WTC11 (cell line): ENCODE results near the gene AGO3.

Experiments used
- CTCF ChIP-seq: fragments of 200-600 bp; IDR thresholded peaks from 2 replicates; pipeline ENCODE4 v1.8.0; 2022; ENCODE audit warnings: antibody characterized with exemption
- E2F5 ChIP-seq: sonication (generic); formaldehyde crosslinking; IDR thresholded peaks from 2 replicates; pipeline ENCODE4 v1.8.1; 2022; ENCODE audit warnings: mild to moderate bottlenecking, moderate library complexity, missing genetic modification reagents
- GTF2I ChIP-seq: fragments of 250-450 bp; sonication (Bioruptor Pico); conservative IDR thresholded peaks from 2 replicates; pipeline ENCODE4 v1.4.0; 2021; ENCODE audit warnings: mild to moderate bottlenecking
- NFE2L1 ChIP-seq: sonication (generic); formaldehyde crosslinking; IDR thresholded peaks from 2 replicates; pipeline ENCODE4 v1.8.1; 2023; ENCODE audit warnings: missing genetic modification reagents
- ZNF138 ChIP-seq: sonication (generic); formaldehyde crosslinking; conservative IDR thresholded peaks from 2 replicates; pipeline ENCODE4 v1.8.1; 2022; ENCODE audit warnings: mild to moderate bottlenecking, moderate library complexity, missing genetic modification reagents
- ZNF281 ChIP-seq: sonication (generic); formaldehyde crosslinking; IDR thresholded peaks from 2 replicates; pipeline ENCODE4 v1.8.0; 2023; ENCODE audit warnings: mild to moderate bottlenecking, missing genetic modification reagents
- TF ChIP-seq, protein P1 (sequence below): sonication (generic); formaldehyde crosslinking; IDR thresholded peaks from 2 replicates; pipeline ENCODE4 v1.8.0; 2022; ENCODE audit warnings: missing genetic modification reagents
- TF ChIP-seq, protein P2 (sequence below): sonication (generic); formaldehyde crosslinking; IDR thresholded peaks from 2 replicates; pipeline ENCODE4 v1.8.1; 2022; ENCODE audit warnings: mild to moderate bottlenecking, missing genetic modification reagents, moderate library complexity, borderline replicate concordance
- TF ChIP-seq, protein P3 (sequence below): fragments of 250-450 bp; sonication (Bioruptor Pico); IDR thresholded peaks from 2 replicates; pipeline ENCODE4 v2.1.2; 2022; ENCODE audit warnings: mild to moderate bottlenecking, moderate library complexity

GRCh38 chr1:36055706-36056105 lies 124.8 kb downstream of the AGO3 start:
- TF ChIP-seq CTCF, result no peak
- no peak for TF ChIP-seq GTF2I (CRISPR knock-in tag)
- TF ChIP-seq, protein P1, sequence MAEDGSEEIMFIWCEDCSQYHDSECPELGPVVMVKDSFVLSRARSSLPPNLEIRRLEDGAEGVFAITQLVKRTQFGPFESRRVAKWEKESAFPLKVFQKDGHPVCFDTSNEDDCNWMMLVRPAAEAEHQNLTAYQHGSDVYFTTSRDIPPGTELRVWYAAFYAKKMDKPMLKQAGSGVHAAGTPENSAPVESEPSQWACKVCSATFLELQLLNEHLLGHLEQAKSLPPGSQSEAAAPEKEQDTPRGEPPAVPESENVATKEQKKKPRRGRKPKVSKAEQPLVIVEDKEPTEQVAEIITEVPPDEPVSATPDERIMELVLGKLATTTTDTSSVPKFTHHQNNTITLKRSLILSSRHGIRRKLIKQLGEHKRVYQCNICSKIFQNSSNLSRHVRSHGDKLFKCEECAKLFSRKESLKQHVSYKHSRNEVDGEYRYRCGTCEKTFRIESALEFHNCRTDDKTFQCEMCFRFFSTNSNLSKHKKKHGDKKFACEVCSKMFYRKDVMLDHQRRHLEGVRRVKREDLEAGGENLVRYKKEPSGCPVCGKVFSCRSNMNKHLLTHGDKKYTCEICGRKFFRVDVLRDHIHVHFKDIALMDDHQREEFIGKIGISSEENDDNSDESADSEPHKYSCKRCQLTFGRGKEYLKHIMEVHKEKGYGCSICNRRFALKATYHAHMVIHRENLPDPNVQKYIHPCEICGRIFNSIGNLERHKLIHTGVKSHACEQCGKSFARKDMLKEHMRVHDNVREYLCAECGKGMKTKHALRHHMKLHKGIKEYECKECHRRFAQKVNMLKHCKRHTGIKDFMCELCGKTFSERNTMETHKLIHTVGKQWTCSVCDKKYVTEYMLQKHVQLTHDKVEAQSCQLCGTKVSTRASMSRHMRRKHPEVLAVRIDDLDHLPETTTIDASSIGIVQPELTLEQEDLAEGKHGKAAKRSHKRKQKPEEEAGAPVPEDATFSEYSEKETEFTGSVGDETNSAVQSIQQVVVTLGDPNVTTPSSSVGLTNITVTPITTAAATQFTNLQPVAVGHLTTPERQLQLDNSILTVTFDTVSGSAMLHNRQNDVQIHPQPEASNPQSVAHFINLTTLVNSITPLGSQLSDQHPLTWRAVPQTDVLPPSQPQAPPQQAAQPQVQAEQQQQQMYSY, result no peak
- TF ChIP-seq ZNF138 (CRISPR knock-in tag), result no peak
- TF ChIP-seq, protein P2, sequence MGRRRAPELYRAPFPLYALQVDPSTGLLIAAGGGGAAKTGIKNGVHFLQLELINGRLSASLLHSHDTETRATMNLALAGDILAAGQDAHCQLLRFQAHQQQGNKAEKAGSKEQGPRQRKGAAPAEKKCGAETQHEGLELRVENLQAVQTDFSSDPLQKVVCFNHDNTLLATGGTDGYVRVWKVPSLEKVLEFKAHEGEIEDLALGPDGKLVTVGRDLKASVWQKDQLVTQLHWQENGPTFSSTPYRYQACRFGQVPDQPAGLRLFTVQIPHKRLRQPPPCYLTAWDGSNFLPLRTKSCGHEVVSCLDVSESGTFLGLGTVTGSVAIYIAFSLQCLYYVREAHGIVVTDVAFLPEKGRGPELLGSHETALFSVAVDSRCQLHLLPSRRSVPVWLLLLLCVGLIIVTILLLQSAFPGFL, result no peak
- TF ChIP-seq ZNF281 (CRISPR knock-in tag), result no peak
- TF ChIP-seq NFE2L1, result no peak
- TF ChIP-seq E2F5, result no peak
- TF ChIP-seq, protein P3, sequence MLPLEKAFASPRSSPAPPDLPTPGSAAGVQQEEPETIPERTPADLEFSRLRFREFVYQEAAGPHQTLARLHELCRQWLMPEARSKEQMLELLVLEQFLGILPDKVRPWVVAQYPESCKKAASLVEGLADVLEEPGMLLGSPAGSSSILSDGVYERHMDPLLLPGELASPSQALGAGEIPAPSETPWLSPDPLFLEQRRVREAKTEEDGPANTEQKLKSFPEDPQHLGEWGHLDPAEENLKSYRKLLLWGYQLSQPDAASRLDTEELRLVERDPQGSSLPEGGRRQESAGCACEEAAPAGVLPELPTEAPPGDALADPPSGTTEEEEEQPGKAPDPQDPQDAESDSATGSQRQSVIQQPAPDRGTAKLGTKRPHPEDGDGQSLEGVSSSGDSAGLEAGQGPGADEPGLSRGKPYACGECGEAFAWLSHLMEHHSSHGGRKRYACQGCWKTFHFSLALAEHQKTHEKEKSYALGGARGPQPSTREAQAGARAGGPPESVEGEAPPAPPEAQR, result no peak
